PC-3 (cell line): ENCODE measurements around the gene SUPT7L. TPM values are rescaled to one million over a fixed set of nuclear protein-coding genes. Genes with fewer than 3 reads are reported as not detected.

Experiments
- ATAC-seq: fragments of 200-7000 bp; cut with Tn5 transposase; 2 replicates; pipeline ENCODE4 v1.9.1; 2020; ENCODE audit warnings: mild to moderate bottlenecking, moderate library complexity
- BruUV-seq: library from RNA; stranded (reverse); fragments of 400-500 nt; replicated peaks from 2 replicates; lab custom pipeline; 2021; lab: Mats Ljungman, UMichigan
- CTCF ChIA-PET: fragments of 300-600 bp; sonication (Branson Sonifier 250); formaldehyde crosslinking; loops from one replicate; lab custom pipeline; 2022; ENCODE audit warnings: antibody characterized with exemption; lab: Charles Lee
- POLR2A ChIA-PET: fragments of 300-600 bp; sonication (Branson Sonifier 250); formaldehyde crosslinking; loops from one replicate; lab custom pipeline; 2022; ENCODE audit warnings: antibody characterized with exemption; ENCODE audit not compliant: unreplicated experiment; lab: Charles Lee
- DNase-seq: peaks from one replicate; pipeline ENCODE4 v3.0.0-alpha.2; 2015
- H2AFZ ChIP-seq: fragments of 300-600 bp; sonication (generic); 2 replicates; pipeline ENCODE4 v1.6.0; 2016; ENCODE audit warnings: antibody characterized with exemption, low read length
- H3F3A ChIP-seq: fragments of 300-600 bp; sonication (generic); one replicate; pipeline ENCODE4 v1.6.0; 2017; ENCODE audit warnings: antibody characterized with exemption, low read length, control low read depth, mild to moderate bottlenecking; ENCODE audit not compliant: unreplicated experiment
- H3K27ac ChIP-seq: fragments of 300-600 bp; sonication (generic); 2 replicates; pipeline ENCODE4 v1.5.1; 2016; ENCODE audit warnings: mild to moderate bottlenecking, low read length
- H3K27me3 ChIP-seq: fragments of 300-600 bp; sonication (generic); 2 replicates; pipeline ENCODE4 v1.6.1; 2016; ENCODE audit warnings: low read length, mixed read lengths
- H3K36me3 ChIP-seq: fragments of 300-600 bp; sonication (generic); 2 replicates; pipeline ENCODE4 v1.6.1; 2016; ENCODE audit warnings: low read depth, mixed run types, low read length, mixed read lengths
- H3K4me1 ChIP-seq: fragments of 300-600 bp; sonication (generic); 2 replicates; pipeline ENCODE4 v1.5.1; 2016; ENCODE audit warnings: low read length; ENCODE audit not compliant: insufficient read depth
- H3K4me2 ChIP-seq: fragments of 300-600 bp; sonication (generic); 2 replicates; pipeline ENCODE4 v1.6.0; 2016; ENCODE audit warnings: low read length
- H3K4me3 ChIP-seq: fragments of 300-600 bp; sonication (generic); 2 replicates; pipeline ENCODE4 v1.5.1; 2016; ENCODE audit warnings: mild to moderate bottlenecking, low read length, mixed read lengths
- H3K79me2 ChIP-seq: fragments of 300-600 bp; sonication (generic); 2 replicates; pipeline ENCODE4 v1.6.1; 2017; ENCODE audit warnings: low read length, mixed read lengths
- H3K9ac ChIP-seq: fragments of 300-600 bp; sonication (generic); 2 replicates; pipeline ENCODE4 v1.6.0; 2016; ENCODE audit warnings: mild to moderate bottlenecking, low read length
- H3K9me2 ChIP-seq: fragments of 300-600 bp; sonication (generic); replicated peaks from 2 replicates; pipeline ENCODE4 v1.6.1; 2016; ENCODE audit warnings: mixed run types, low read length, mixed read lengths
- H3K9me3 ChIP-seq: fragments of 300-600 bp; sonication (generic); 2 replicates; pipeline ENCODE4 v1.6.1; 2016; ENCODE audit warnings: low read length, mixed read lengths
- H4K20me1 ChIP-seq: fragments of 300-600 bp; sonication (generic); 2 replicates; pipeline ENCODE4 v1.6.1; 2016; ENCODE audit warnings: low read length, mixed read lengths
- EZH2 ChIP-seq: fragments of 300-600 bp; sonication (generic); IDR thresholded peaks from one replicate; pipeline ENCODE4 v1.6.1; 2017; ENCODE audit warnings: antibody characterized with exemption, mild to moderate bottlenecking, low read length; ENCODE audit not compliant: unreplicated experiment
- EZH2phosphoT487 ChIP-seq: fragments of 300-600 bp; sonication (generic); IDR thresholded peaks from 2 replicates; pipeline ENCODE4 v1.6.1; 2018; ENCODE audit warnings: mild to moderate bottlenecking, antibody characterized with exemption, low read length, borderline replicate concordance
- intact Hi-C: fragments of 100-400 bp; cut with micrococcal nuclease; formaldehyde crosslinking; loops from 2 replicates; pipeline ENCODE4 v1.9.0; 2023
- total RNA-seq: library from RNA; depleted of rRNA; stranded (reverse); fragments of >200 nt; gene quantifications from 2 replicates; pipeline ENCODE4 v1.2.3, GENCODE V29; 2014
- TF ChIP-seq, protein P1 (sequence below): fragments of 300-600 bp; sonication (generic); conservative IDR thresholded peaks from 2 replicates; pipeline ENCODE4 v1.5.1; 2017; ENCODE audit warnings: antibody characterized with exemption, low read depth, mild to moderate bottlenecking, low read length

The SUPT7L gene
- total RNA-seq, 1 experiment from 2014 or later, result 23.4 TPM

GRCh38 chr2:27705851-27706622 lies 42.6 kb upstream of the SUPT7L start:
- Histone ChIP-seq H2AFZ (peak overlapping the region; percentile 72), H3K4me3 (no peak overlapping the region; the same call in 1 of the 2 replicates), H3F3A (peaks cover 5% of the 10 kb centered on the region), H3K9me3 (no peaks in the 10 kb centered on the region), H3K9ac (peak overlapping the region; percentile 66), H3K9me2 (no peaks in the 10 kb centered on the region), H3K36me3 (no peaks in the 10 kb centered on the region), H3K4me1 (peaks cover 30% of the 10 kb centered on the region), H3K27me3 (no peaks in the 10 kb centered on the region), H4K20me1 (no peaks in the 10 kb centered on the region), H3K79me2 (no peaks in the 10 kb centered on the region), H3K4me2 (peak overlapping the region; percentile 63), H3K27ac (peak overlapping the region; percentile 95)
- ChIA-PET CTCF (interaction anchor here (0.5 to 1.0 kb wide), 8 partner anchors 14 to 934 kb away, joined by 3 to 9 read pairs (median 3); no protein-coding TSS in a partner anchor), POLR2A (interaction anchor here (0.5 to 0.7 kb wide), 4 partner anchors 78 to 685 kb away, joined by 3 to 11 read pairs (median 4); no protein-coding TSS in a partner anchor)
- ATAC-seq (peak; percentile 85), DNase-seq (peak; percentile 92)
- intact Hi-C loops, result loop anchor here (5.0 to 10.0 kb wide), 4 partner anchors 69 to 859 kb away; partner anchors contain the start of gene MRPL33
- no TSS peak for BruUV-seq
- no peak for TF ChIP-seq EZH2
- TF ChIP-seq, protein P1, sequence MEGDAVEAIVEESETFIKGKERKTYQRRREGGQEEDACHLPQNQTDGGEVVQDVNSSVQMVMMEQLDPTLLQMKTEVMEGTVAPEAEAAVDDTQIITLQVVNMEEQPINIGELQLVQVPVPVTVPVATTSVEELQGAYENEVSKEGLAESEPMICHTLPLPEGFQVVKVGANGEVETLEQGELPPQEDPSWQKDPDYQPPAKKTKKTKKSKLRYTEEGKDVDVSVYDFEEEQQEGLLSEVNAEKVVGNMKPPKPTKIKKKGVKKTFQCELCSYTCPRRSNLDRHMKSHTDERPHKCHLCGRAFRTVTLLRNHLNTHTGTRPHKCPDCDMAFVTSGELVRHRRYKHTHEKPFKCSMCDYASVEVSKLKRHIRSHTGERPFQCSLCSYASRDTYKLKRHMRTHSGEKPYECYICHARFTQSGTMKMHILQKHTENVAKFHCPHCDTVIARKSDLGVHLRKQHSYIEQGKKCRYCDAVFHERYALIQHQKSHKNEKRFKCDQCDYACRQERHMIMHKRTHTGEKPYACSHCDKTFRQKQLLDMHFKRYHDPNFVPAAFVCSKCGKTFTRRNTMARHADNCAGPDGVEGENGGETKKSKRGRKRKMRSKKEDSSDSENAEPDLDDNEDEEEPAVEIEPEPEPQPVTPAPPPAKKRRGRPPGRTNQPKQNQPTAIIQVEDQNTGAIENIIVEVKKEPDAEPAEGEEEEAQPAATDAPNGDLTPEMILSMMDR, result no peak; the same call in 1 of the 2 replicates
- TF ChIP-seq EZH2phosphoT487, result no peak

DNA sequence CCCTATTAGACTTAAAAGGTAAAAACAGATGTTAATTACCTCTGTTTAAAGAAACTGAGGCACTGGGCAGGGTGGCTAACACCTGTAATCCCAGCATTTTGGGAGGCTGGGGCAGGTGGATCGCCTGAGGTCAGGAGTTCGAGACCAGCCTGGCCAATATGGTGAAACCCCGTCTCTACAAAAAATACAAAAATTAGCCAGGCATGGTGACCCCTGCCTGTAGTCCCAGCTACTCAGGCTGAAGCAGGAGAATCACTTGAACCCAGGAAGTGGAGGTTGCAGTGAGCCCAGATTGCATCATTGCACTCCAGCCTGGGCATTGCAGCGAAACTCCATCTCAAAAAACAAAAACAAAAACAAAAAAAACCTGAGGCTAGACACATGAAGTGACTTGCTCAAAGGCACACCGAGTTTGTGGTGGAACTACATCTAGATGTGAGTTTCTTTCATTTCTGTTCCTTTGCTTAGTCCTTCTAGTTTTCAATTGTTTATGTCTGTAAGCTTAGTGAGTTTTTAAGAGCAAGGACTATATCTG lies 41.0 kb upstream of the SUPT7L start:
- peaks cover 30% of the 10 kb centered on the region for H3K4me1 ChIP-seq
- ChIA-PET POLR2A (no interaction called here), CTCF (interaction anchor here (1.1 kb wide), 1 partner anchor 14 kb away, joined by 4 read pairs; no protein-coding TSS in a partner anchor)
- no peaks in the 10 kb centered on the region for H3K9me3 ChIP-seq
- H3K9ac ChIP-seq, result no peak overlapping the region
- DNase-seq (no peak), ATAC-seq (no peak)
- intact Hi-C loops, result loop anchor here (10.0 kb wide), 3 partner anchors 70 to 860 kb away; partner anchors contain the start of gene MRPL33
- no TSS peak for BruUV-seq
- H4K20me1 ChIP-seq, result no peaks in the 10 kb centered on the region
- no peaks in the 10 kb centered on the region for H3K79me2 ChIP-seq
- H3K4me2 ChIP-seq, result no peak overlapping the region
- peaks cover 5% of the 10 kb centered on the region for H3F3A ChIP-seq
- no peaks in the 10 kb centered on the region for H3K36me3 ChIP-seq
- TF ChIP-seq EZH2phosphoT487 (no peak), EZH2 (no peak)
- TF ChIP-seq, protein P1, result no peak
- no peaks in the 10 kb centered on the region for H3K27me3 ChIP-seq
- H3K4me3 ChIP-seq, result no peak overlapping the region
- H3K9me2 ChIP-seq, result no peaks in the 10 kb centered on the region
- no peak overlapping the region for H3K27ac ChIP-seq
- no peak overlapping the region for H2AFZ ChIP-seq
